COR-L47 (cell line): ENCODE measurements around the gene RAB11A.
A peak's percentile ranks its signal among the peaks of the same experiment; 100 is the strongest.

Experiments
- DNase-seq: peaks from one replicate; lab custom pipeline; 2025; lab: John Stamatoyannopoulos, UW

Gene RAB11A

GRCh38 chr15:65917936-65918335 is 48.6 kb downstream of the RAB11A start:
- no peak for DNase-seq

- no peak for DNase-seq
Measured at GRCh38 chr15:65918357-65918920, 49.1 kb downstream of the RAB11A start.

- DNase-seq, result no peak
Measured at GRCh38 chr15:65918945-65919344, 49.7 kb downstream of the RAB11A start.

- no peak for DNase-seq
Measured at GRCh38 chr15:65919353-65919752, 50.1 kb downstream of the RAB11A start.

GRCh38 chr15:65920121-65920520 is 50.8 kb downstream of the RAB11A start:
- DNase-seq, result peak; percentile 22

GRCh38 chr15:65920825-65921309 is 51.6 kb downstream of the RAB11A start:
- no peak for DNase-seq

GRCh38 chr15:65921780-65922179 is 52.5 kb downstream of the RAB11A start:
- no peak for DNase-seq

- DNase-seq, result no peak
Measured at GRCh38 chr15:65922621-65923020, 53.3 kb downstream of the RAB11A start.

GRCh38 chr15:65923264-65923663 is 54.0 kb downstream of the RAB11A start:
- DNase-seq, result no peak

- DNase-seq, result no peak
Measured at GRCh38 chr15:65924004-65924403, 54.7 kb downstream of the RAB11A start.

GRCh38 chr15:65925338-65925737 is 56.0 kb downstream of the RAB11A start:
- no peak for DNase-seq

- DNase-seq, result no peak
Measured at GRCh38 chr15:65926459-65926858, 57.2 kb downstream of the RAB11A start.

GRCh38 chr15:65926899-65927298 is 57.6 kb downstream of the RAB11A start:
- no peak for DNase-seq

- DNase-seq, result no peak
Measured at GRCh38 chr15:65927545-65927944, 58.3 kb downstream of the RAB11A start.

GRCh38 chr15:65929573-65929972 is 60.3 kb downstream of the RAB11A start:
- DNase-seq, result no peak

GRCh38 chr15:65930134-65930533 is 60.8 kb downstream of the RAB11A start:
- DNase-seq, result peak; percentile 75

- DNase-seq, result no peak
Measured at GRCh38 chr15:65931221-65931620, 61.9 kb downstream of the RAB11A start.

GRCh38 chr15:65935391-65935790 is 66.1 kb downstream of the RAB11A start:
- no peak for DNase-seq

- DNase-seq, result peak; percentile 89
Measured at GRCh38 chr15:65936282-65936681, 67.0 kb downstream of the RAB11A start.

- no peak for DNase-seq
Measured at GRCh38 chr15:65937054-65937453, 67.8 kb downstream of the RAB11A start.

GRCh38 chr15:65937476-65937875 is 68.2 kb downstream of the RAB11A start:
- DNase-seq, result peak; percentile 54

GRCh38 chr15:65938604-65939003 is 69.3 kb downstream of the RAB11A start:
- DNase-seq, result no peak

GRCh38 chr15:65939901-65940617 is 70.8 kb downstream of the RAB11A start:
- DNase-seq, result peak; percentile 83

- DNase-seq, result no peak
Measured at GRCh38 chr15:65940618-65940909, 71.3 kb downstream of the RAB11A start.
